H9 (cell line): ENCODE data around the gene SLC35B2. TPM values are rescaled to one million over a fixed set of nuclear protein-coding genes. Genes with fewer than 3 reads are reported as not detected.

Source experiments
- DNase-seq: peaks from one replicate; pipeline ENCODE4 v3.0.0-alpha.2; 2017
- H2AFZ ChIP-seq: one replicate; pipeline ENCODE4 v1.6.1; 2013; ENCODE audit warnings: mild to moderate bottlenecking, low read length, control low read depth, moderate library complexity
- H2AK5ac ChIP-seq: 2 replicates; pipeline ENCODE4 v1.6.1; 2013; ENCODE audit warnings: low read length, control low read depth, mixed read lengths; ENCODE audit not compliant: insufficient read length
- H2BK120ac ChIP-seq: one replicate; pipeline ENCODE4 v1.6.1; 2013; ENCODE audit warnings: low read depth, mild to moderate bottlenecking, low read length, control low read depth, inconsistent platforms; ENCODE audit not compliant: poor library complexity, severe bottlenecking
- H2BK12ac ChIP-seq: 2 replicates; pipeline ENCODE4 v1.6.1; 2013; ENCODE audit warnings: low read length, control low read depth, mixed read lengths, low read depth; ENCODE audit not compliant: insufficient read length
- H2BK15ac ChIP-seq: 2 replicates; pipeline ENCODE4 v1.6.1; 2013; ENCODE audit warnings: low read depth, low read length, control low read depth
- H2BK20ac ChIP-seq: one replicate; pipeline ENCODE4 v1.6.1; 2013; ENCODE audit warnings: low read depth, mild to moderate bottlenecking, low read length, control low read depth, inconsistent platforms; ENCODE audit not compliant: poor library complexity, severe bottlenecking
- H2BK5ac ChIP-seq: 2 replicates; pipeline ENCODE4 v1.6.1; 2013; ENCODE audit warnings: low read length, control low read depth, mixed read lengths; ENCODE audit not compliant: insufficient read length
- H3K14ac ChIP-seq: 2 replicates; pipeline ENCODE4 v1.6.1; 2013; ENCODE audit warnings: low read length, control low read depth; ENCODE audit not compliant: insufficient read depth
- H3K18ac ChIP-seq: 2 replicates; pipeline ENCODE4 v1.6.1; 2013; ENCODE audit warnings: low read depth, mild to moderate bottlenecking, mixed read lengths, low read length, control low read depth; ENCODE audit not compliant: insufficient read length
- H3K23ac ChIP-seq: 2 replicates; pipeline ENCODE4 v1.6.1; 2013; ENCODE audit warnings: low read length, control low read depth, mixed read lengths, low read depth; ENCODE audit not compliant: insufficient read length
- H3K23me2 ChIP-seq: 2 replicates; pipeline ENCODE4 v1.6.1; 2013; ENCODE audit warnings: low read depth, mild to moderate bottlenecking, mixed read lengths, low read length, control low read depth; ENCODE audit not compliant: insufficient read length, poor library complexity, severe bottlenecking
- H3K27ac ChIP-seq: 2 replicates; pipeline ENCODE4 v1.5.1; 2013; ENCODE audit warnings: low read length, control low read depth, mixed read lengths, low read depth; ENCODE audit not compliant: insufficient read length
- H3K27me3 ChIP-seq: 2 replicates; pipeline ENCODE4 v1.6.1; 2013; ENCODE audit warnings: low read length, control low read depth, inconsistent platforms; ENCODE audit not compliant: insufficient read depth
- H3K4ac ChIP-seq: 2 replicates; pipeline ENCODE4 v1.6.1; 2013; ENCODE audit warnings: low read depth, mild to moderate bottlenecking, control low read depth, inconsistent platforms, low read length, moderate library complexity
- H3K4me1 ChIP-seq: 2 replicates; pipeline ENCODE4 v1.6.1; 2013; ENCODE audit warnings: low read length, control low read depth, inconsistent platforms; ENCODE audit not compliant: insufficient read depth
- H3K4me2 ChIP-seq: 2 replicates; pipeline ENCODE4 v1.6.1; 2013; ENCODE audit warnings: low read length, control low read depth, mixed read lengths; ENCODE audit not compliant: insufficient read length, insufficient read depth
- H3K56ac ChIP-seq: 2 replicates; pipeline ENCODE4 v1.6.1; 2013; ENCODE audit warnings: low read depth, mild to moderate bottlenecking, mixed read lengths, low read length, control low read depth; ENCODE audit not compliant: insufficient read length
- H3K79me1 ChIP-seq: 2 replicates; pipeline ENCODE4 v1.6.1; 2013; ENCODE audit warnings: low read depth, mild to moderate bottlenecking, moderate library complexity, low read length, control low read depth, inconsistent platforms; ENCODE audit not compliant: insufficient read depth, poor library complexity, severe bottlenecking
- H3K79me2 ChIP-seq: 2 replicates; pipeline ENCODE4 v1.6.1; 2013; ENCODE audit warnings: low read length, control low read depth, inconsistent platforms; ENCODE audit not compliant: insufficient read depth
- H3K9ac ChIP-seq: 2 replicates; pipeline ENCODE4 v1.6.1; 2013; ENCODE audit warnings: low read length, control low read depth, mixed read lengths; ENCODE audit not compliant: insufficient read length; ENCODE audit errors: extremely low read depth
- H3K9me3 ChIP-seq: one replicate; pipeline ENCODE4 v1.6.1; 2013; ENCODE audit warnings: low read depth, low read length, inconsistent platforms; ENCODE audit not compliant: control insufficient read depth
- H3T11ph ChIP-seq: one replicate; pipeline ENCODE4 v1.6.1; 2013; ENCODE audit warnings: mild to moderate bottlenecking, low read length, control low read depth, inconsistent platforms
- H4K20me1 ChIP-seq: one replicate; pipeline ENCODE4 v1.6.1; 2013; ENCODE audit not compliant: control insufficient read depth, insufficient read length, insufficient read depth
- H4K5ac ChIP-seq: 2 replicates; pipeline ENCODE4 v1.6.1; 2013; ENCODE audit warnings: low read depth, mild to moderate bottlenecking, mixed read lengths, low read length, control low read depth; ENCODE audit not compliant: insufficient read length
- H4K8ac ChIP-seq: replicated peaks from 2 replicates; pipeline ENCODE4 v1.6.1; 2013; ENCODE audit warnings: low read length, control low read depth, mixed read lengths, low read depth; ENCODE audit not compliant: insufficient read length
- H4K91ac ChIP-seq: 2 replicates; pipeline ENCODE4 v1.6.1; 2013; ENCODE audit warnings: low read depth, mild to moderate bottlenecking, moderate library complexity, mixed read lengths, low read length, control low read depth; ENCODE audit not compliant: insufficient read length
- H3K27ac Mint-ChIP-seq, 3 experiments: 2 replicates in 2 of 3; 3 replicates in 1 of 3; pipeline ENCODE4 v1.8.0; 2020 to 2021; ENCODE audit warnings: mixed read lengths in 3 of 3, mild to moderate bottlenecking in 1 of 3, moderate library complexity in 1 of 3
- H3K27me3 Mint-ChIP-seq: 2 replicates; pipeline ENCODE4 v1.8.0; 2021; ENCODE audit warnings: low read depth, mild to moderate bottlenecking, moderate library complexity, mixed read lengths
- H3K36me3 Mint-ChIP-seq, 3 experiments: 2 replicates in 2 of 3; 3 replicates in 1 of 3; pipeline ENCODE4 v1.8.0; 2020 to 2021; ENCODE audit warnings: low read depth in 3 of 3, mixed read lengths in 3 of 3; ENCODE audit not compliant: insufficient read depth in 1 of 3
- H3K4me1 Mint-ChIP-seq, 2 experiments: 2 replicates each; pipeline ENCODE4 v1.8.0; 2020; ENCODE audit warnings: mixed read lengths in 2 of 2
- H3K4me3 Mint-ChIP-seq, 2 experiments: 2 replicates in 1 of 2; 3 replicates in 1 of 2; pipeline ENCODE4 v1.8.0; 2020 to 2021; ENCODE audit warnings: mild to moderate bottlenecking in 2 of 2, mixed read lengths in 2 of 2, moderate library complexity in 1 of 2
- H3K9me3 Mint-ChIP-seq, 2 experiments: 2 replicates in 1 of 2; 3 replicates in 1 of 2; pipeline ENCODE4 v1.8.0; 2020; ENCODE audit warnings: mild to moderate bottlenecking in 2 of 2, mixed read lengths in 2 of 2, moderate library complexity in 1 of 2
- CTCF ChIP-seq: fragments of 200-600 bp; sonication (generic); conservative IDR thresholded peaks from 3 replicates; pipeline ENCODE4 v1.8.0; 2021; ENCODE audit warnings: antibody characterized with exemption, mild to moderate bottlenecking
- WGBS: extraction: QIAGEN DNeasy Blood & Tissue Kit; methylation state at CpG from one replicate; pipeline ENCODE4 v1.1.7; 2013; ENCODE audit warnings: missing lambda C conversion rate, low lambda C conversion rate, mixed read lengths; ENCODE audit not compliant: insufficient read length; ENCODE audit errors: extremely low coverage; 5-methylcytosine and 5-hydroxymethylcytosine counted together
- total RNA-seq: library from RNA; stranded (reverse); gene quantifications from 2 replicates; pipeline ENCODE4 v1.2.1, GENCODE V29; 2021

SLC35B2 gene
- total RNA-seq, 1 experiment from 2014 or later = 34.5 TPM

- H2BK12ac ChIP-seq = no peak overlapping the region
- no peak overlapping the region for H2BK120ac ChIP-seq
- no peak overlapping the region for H3K56ac ChIP-seq
- H3K79me1 ChIP-seq = no peaks in the 10 kb centered on the region
- no peak overlapping the region for H3K14ac ChIP-seq
- no peaks in the 10 kb centered on the region for H3K27me3 Mint-ChIP-seq
- H3K4ac ChIP-seq = no peak overlapping the region
- H3K36me3 Mint-ChIP-seq = no peaks in the 10 kb centered on the region; a peak in 1 of 7 replicates
- H3T11ph ChIP-seq = no peak overlapping the region
- no peak overlapping the region for H4K5ac ChIP-seq
- H2BK15ac ChIP-seq = no peak overlapping the region
- no peak overlapping the region for H2BK5ac ChIP-seq
- no peak overlapping the region for H3K4me2 ChIP-seq
- H3K18ac ChIP-seq = no peak overlapping the region
- H3K9me3 ChIP-seq = no peaks in the 10 kb centered on the region
- H3K79me2 ChIP-seq = no peaks in the 10 kb centered on the region
- no peak overlapping the region for H3K9ac ChIP-seq
- H2AFZ ChIP-seq = no peak overlapping the region
- no peaks in the 10 kb centered on the region for H4K20me1 ChIP-seq
- no peak overlapping the region for H2BK20ac ChIP-seq
- H4K91ac ChIP-seq = no peak overlapping the region
- no peaks in the 10 kb centered on the region for H3K23me2 ChIP-seq
- no peak overlapping the region for H3K4me3 Mint-ChIP-seq
- no peak overlapping the region for H3K23ac ChIP-seq
- H3K27ac Mint-ChIP-seq = peak overlapping the region in 2 of 3 experiments; percentile 12 to 44; a peak in 3 of 7 replicates
- no peak overlapping the region for H2AK5ac ChIP-seq
- no peak overlapping the region for H4K8ac ChIP-seq
- H3K27me3 ChIP-seq = no peaks in the 10 kb centered on the region
- no peak for TF ChIP-seq CTCF
- no peaks in the 10 kb centered on the region for H3K9me3 Mint-ChIP-seq
- H3K4me1 ChIP-seq = peaks cover 5% of the 10 kb centered on the region
- H3K4me1 Mint-ChIP-seq = peaks cover 38 to 44% of the 10 kb centered on the region in 2 experiments
- no peak overlapping the region for H3K27ac ChIP-seq
- no peak for DNase-seq
- no CpG with 5 or more reads among the region's 6 CpGs for WGBS
These were observed 49.4 kb downstream of the SLC35B2 start for GRCh38 chr6:44207966-44208365.

Other genes with a start within 250 kb of the SLC35B2 start
- gene MRPL14, start 130.1 kb downstream of the SLC35B2 start, total RNA-seq = 80.1 and 80.3 TPM in 2 replicates
- gene TMEM63B, start 130.0 kb downstream of the SLC35B2 start, total RNA-seq = 56.3 and 56.8 TPM in 2 replicates
- 0.28 and 0.29 TPM in 2 replicates for gene CAPN11, start 98.7 kb downstream of the SLC35B2 start, total RNA-seq
- gene MYMX, start 40.6 kb downstream of the SLC35B2 start, total RNA-seq = 1.1 and 1.8 TPM in 2 replicates
- 118 and 124 TPM in 2 replicates for gene SLC29A1, start 33.9 kb downstream of the SLC35B2 start, total RNA-seq
- 1,986 and 2,056 TPM in 2 replicates for gene HSP90AB1, start 10.4 kb downstream of the SLC35B2 start, total RNA-seq
- gene NFKBIE, start 8.0 kb upstream of the SLC35B2 start, total RNA-seq = 9.7 and 12.1 TPM in 2 replicates
- 2.4 and 2.7 TPM in 2 replicates for gene TMEM151B, start 12.9 kb upstream of the SLC35B2 start, total RNA-seq
- gene AARS2, start 55.8 kb upstream of the SLC35B2 start, total RNA-seq = 21.7 and 22.1 TPM in 2 replicates
- gene SPATS1, start 85.1 kb upstream of the SLC35B2 start, total RNA-seq = not detected in 2 replicates
- gene CDC5L, start 130.2 kb upstream of the SLC35B2 start, total RNA-seq = 34.3 and 34.6 TPM in 2 replicates